NCI-H146 treated with DMSO at 0.1 percent for 48 hours (cell line): ENCODE measurements around the gene C17orf50.
"Not testable (repeated sequence)": the region's sequence is repeated elsewhere in the genome, so short reads cannot be mapped to it uniquely, and the experiment has no call there.

Experiments used
- DNase-seq: peaks from one replicate; lab custom pipeline; 2025; ENCODE audit not compliant: unreplicated experiment; lab: John Stamatoyannopoulos, UW

C17orf50 gene

DNA sequence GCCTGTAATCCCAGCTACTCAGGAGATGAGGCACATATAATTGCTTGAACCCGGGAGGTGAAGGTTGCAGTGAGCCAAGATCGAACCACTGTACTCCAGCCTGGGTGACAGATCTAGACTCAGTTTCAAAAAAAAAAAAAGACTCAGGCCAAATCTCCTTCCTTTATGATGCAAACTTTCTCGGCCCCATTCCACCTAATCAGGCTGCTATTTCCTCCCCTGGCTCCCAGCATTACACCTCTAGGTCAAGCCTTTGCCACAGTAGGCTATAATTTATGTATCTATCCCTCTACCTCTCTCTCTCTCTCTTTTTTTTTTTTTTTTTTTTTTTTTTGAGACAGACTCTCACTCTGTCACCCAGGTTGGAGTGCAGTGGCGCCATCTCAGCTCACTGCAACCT, 9.1 kb upstream of the C17orf50 start:
- not testable (repeated sequence) for DNase-seq

DNA sequence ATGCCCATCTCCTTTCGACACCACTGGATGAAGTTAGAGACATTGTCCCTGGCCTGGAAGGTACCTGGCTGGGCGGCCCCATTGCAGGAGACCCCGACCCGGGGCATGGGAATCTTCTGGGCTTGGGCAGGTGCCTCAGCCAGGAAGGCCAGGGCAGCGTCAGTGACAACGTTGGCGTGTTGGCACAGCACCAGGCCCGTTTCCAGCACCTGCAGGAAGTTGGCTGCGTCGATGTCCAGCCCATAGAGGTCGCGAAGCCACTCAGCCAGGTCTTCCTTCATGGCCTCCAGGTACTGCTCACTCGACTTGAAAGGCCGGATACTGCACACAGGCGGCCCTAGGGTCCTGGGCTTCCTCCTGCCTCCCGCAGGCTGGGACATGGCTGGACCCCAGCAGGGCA, 8.2 kb upstream of the C17orf50 start:
- DNase-seq, result no peak

DNA sequence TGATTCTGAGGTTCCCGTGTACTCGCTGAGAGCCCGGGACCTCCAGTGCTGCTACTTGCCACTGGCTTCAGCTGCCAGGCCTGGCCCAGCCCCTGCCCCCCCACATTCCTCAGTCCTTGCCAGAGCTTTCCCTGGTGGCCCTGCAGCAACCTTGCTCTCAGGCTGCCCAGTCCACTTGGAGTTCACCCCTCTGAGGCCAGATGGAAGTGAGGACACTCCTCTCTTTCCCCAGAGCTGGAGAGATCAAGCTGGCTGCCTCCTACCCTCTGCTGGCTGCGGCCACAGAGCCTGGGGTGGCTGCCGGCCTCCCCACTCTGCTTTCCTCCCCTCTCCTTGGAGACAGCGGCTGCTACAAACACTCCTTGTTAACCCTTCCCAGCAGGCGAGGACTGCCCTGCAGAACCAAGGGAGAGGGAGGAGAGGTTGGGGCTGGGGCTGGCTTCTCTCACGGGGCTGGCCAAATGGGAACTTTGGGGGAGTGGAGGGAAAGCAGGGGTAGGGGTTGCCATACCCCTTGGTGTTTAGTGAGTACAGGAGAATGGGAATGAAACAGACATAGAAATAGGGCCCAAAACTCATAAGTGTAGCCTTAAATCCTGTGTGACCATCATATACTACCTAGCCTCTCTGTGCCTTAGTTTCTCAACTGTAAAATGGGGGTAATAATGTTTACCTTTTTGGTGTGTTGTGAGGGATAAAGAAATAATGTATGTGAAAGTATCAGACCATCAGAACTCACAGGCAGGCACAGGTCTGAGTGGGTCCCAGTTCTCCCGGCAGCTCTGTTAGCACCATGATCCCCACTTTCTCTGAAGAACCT, 7.5 kb upstream of the C17orf50 start, which contains the start of gene GAS2L2:
GAS2L2 (minus strand) TSS at position 295 of the 820 bp plus-strand sequence. CDS start 389 bp downstream, outside the sequence.
- no peak for DNase-seq

GRCh38 chr17:35757243-35757642, 3.4 kb upstream of the C17orf50 start:
- DNase-seq, result no peak

DNA sequence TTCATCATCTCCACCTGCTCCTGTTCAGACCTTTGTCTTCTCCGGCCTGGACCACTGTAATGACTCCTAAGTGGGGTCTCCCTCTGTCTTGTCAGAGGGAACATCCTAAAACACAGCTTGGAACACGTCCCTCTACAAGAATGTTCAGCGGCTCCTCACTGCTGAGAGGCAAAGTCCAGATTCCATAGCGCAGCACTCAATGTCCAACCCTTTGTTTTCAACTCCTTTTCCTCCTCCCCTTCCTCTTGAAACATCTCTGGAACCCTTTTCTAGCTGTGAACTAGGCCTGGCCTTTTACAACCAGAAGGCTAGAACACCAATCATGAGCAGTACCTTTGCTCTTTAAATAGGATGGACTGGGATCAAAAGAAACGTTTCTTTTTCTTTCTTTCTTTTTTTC, 914 bp downstream of the C17orf50 start:
- no peak for DNase-seq

DNA sequence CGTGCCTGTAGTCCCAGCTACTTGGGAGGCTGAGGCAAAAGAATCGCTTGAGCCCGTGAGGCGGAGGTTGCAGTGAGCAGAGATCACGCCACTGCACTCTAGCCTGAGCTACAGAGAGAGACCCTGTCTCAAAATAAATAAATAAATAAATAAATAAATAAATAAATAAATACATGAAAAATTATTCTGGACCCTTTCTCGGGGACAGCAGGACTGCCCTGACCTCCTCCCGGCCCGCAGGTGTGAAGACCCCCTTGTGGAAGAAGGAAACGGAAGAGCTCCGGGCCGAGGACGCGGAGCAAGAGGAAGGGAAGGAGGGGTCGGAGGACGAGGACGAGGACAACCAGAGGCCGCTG, 3.1 kb downstream of the C17orf50 start:
- DNase-seq, result no peak

- DNase-seq, result peak; percentile 86
Observed at GRCh38 chr17:35764123-35764991, 3.7 kb downstream of the C17orf50 start.

DNA sequence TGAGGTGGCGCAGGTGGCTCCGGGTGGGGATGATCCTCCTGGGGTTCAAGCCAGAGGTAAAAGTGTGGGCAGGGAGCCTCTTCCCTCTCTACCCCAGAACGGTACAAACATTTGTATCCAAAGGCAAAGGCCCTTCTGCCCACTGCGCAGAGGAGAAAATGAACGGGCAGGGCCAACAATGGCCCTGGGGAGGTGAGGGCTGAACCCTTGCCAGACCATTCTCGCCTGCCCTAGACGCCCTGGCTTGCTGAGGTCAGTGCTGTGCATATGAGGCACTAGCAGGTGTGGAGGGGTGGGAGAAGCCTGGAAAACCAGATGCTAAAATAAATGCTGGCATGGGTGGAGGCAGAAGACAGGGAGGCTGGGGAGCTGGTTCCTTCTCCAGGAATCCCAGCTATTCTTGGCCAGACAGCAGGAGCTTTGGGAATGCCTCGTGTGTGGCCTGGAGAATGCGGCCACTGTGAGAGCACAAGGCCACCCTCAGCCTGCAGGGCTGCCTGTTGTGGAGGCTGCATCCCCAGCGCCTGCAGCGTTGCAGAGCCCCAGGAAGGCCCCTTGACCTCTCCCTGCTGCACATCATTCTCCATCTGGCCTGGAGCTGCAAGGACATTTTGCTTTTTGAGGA, 4.5 kb downstream of the C17orf50 start:
- no peak for DNase-seq

DNA sequence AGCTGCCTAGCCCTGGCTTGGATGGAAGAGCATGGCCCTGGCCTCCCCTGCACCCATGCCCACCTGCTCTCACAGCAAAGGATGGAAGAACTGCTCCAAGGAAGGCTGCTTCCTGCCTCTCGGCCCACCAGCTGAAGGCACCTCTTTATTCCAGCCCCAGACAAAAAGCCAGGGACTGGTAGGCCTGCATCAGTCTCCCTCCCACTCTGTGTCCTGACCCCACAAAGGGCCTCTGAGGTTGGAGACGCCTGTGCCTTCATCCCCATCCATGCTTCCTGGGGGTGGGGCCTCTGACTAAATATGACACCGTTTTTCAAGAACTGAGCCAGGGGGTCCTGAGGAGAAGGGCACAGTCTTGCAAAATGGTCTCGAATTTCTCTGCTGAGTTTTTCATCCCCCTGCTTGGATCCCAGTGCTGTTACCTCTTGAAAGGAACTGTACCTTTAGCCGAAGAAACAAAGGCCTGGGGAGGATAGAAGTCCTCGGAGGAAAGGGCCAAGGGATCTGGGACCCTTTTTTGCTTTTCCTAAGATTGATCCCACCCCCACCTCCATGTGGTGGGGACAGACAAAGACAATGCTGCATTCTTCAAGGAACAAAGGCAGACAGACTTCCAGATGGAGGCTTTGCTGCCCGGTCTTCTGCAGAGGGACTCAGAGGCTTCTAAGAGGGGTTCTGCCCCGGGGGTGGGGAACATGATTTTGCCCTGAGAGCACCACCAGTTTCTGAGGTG, 5.2 kb downstream of the C17orf50 start:
- no peak for DNase-seq

- DNase-seq, result no peak
Observed at GRCh38 chr17:35766489-35766877, 5.8 kb downstream of the C17orf50 start.

DNA sequence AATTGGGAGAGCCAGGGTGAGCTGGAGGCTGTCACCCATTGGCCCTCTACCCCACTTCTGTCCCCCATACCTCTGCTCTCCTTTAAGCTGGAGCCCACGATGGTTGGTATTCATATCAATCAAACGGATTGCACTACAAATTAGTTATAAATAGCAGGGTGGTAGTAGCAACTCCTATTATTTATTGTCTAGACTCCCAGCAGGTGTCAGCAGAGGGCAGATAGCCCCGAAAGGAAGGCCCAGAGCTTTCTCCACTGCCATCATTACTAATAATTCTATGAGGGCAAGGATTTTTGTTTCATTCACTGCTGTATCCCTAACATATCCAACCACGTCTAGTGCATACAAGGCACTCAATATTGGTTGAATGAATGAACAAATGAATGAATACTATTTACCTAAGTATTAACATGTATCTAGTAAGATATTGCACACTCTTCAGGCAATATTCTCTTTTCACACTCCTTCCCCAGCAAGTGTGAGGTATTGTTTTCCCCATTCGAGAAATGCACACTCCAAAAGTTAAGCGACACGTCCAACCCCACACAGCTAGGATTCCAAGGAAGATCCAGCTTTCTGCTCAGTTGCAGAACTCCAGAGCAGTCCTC, 6.3 kb downstream of the C17orf50 start:
- DNase-seq, result no peak

GRCh38 chr17:35768797-35769196, 8.1 kb downstream of the C17orf50 start:
- no peak for DNase-seq

DNA sequence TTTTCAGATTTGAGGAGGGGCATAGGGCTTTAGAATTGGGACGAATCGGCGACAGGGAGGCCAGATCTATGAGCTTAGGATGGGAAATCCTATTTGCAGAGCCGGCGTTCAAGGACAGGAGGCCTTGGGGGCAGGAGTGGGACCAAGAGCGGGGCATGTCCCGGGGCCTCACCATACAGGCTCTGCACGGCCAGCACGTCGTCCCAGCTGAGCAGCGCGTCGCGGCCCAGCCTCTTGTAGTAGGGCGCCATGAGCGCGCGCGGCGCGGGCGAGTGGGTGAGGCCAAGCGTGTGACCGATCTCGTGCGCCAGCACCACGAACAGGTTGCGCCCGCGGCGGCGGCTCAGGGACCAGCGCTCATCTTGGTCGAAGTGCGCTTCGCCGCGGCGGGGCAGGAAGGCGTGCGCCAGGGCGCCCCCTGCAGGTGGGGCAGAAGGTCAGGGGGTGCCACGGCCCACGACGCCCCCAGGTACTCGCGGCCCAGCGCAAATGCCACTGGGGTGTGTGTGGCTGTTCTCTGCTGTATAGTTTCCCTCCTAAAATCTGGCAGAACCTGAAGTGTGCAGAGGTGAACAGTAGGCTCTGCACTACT, 9.3 kb downstream of the C17orf50 start:
- DNase-seq, result no peak

GRCh38 chr17:35773129-35773528, 12.4 kb downstream of the C17orf50 start:
- DNase-seq, result no peak

- no peak for DNase-seq
Observed at GRCh38 chr17:35773679-35774425, 13.2 kb downstream of the C17orf50 start.

DNA sequence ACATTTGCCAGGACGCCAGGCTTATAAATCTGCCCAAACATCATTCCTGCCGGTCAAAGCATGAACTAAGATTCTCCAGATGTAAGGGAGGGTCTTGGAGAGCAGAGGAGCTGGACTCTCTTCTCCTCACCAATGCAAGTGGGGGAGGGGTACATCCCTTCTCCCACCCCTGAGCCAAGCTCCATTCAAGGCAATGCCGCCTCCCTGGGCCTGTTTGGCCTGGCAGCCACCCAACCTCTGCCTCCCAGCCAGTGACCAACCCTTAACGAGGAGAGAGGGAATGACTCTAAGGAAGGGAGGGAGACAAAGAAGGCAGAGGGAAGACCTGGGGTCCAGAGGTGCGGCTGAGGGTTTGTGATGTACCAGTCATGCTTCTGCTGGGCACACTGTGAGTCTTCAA, 13.8 kb downstream of the C17orf50 start:
- DNase-seq, result no peak

DNA sequence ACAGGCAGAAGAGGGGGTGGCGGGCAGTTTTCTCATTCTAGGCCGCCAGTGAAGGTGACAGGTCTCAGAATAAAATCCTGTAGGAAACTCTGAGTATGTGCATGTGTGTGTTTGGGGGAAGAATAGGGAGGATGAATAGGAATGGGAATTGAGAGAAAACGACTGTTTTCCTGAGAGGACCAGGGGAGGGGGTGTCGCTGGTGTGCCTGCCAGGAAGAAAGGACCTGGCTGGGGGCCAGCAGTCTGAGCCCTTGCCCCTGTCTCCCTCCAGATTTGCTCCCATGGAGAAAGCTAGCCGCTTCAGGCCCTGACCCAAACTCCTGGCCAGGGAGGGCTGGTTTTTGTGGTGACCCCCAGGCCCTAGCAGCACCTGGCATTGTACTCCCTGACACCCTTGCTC, 14.4 kb downstream of the C17orf50 start:
- no peak for DNase-seq

- no peak for DNase-seq
Observed at GRCh38 chr17:35775583-35775982, 14.9 kb downstream of the C17orf50 start.

DNA sequence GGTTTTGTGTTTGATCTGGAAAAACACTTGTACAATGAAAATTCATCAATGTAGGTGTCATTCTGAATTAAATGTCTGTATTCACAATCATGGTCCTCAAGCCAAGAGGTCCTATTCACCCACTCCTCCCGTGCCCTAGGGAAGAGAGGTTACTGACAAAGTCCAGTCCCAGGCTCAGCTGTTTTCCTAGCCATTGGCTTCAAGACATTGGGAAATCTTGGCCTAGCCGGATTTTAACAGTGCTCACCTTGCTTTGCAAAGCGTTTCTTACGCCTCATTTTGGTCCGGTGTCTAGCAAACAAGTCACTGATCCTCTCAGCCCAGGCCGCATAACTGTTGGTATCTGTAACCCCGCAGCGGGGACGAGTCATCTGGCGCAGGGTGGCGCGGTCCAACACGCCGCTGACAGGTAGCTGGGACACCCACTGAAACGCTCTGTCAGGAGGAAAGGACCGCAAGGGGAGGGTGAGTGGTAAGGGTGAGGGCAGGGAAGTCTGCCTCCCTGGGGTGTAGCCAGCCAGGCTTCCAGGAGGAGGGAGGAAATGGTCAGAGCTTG, 18.0 kb downstream of the C17orf50 start:
- no peak for DNase-seq
